SK-N-SH (cell line): ENCODE results near the gene SOBP.

Experiments used
- CTCF ChIP-seq: fragments of 200-600 bp; sonication (generic); IDR thresholded peaks from 2 replicates; pipeline ENCODE4 v1.6.1; 2017; ENCODE audit warnings: antibody characterized with exemption, mild to moderate bottlenecking, moderate library complexity
- EP300 ChIP-seq, 2 experiments: IDR thresholded peaks; 2 replicates each; pipeline versions ENCODE4 v1.4.0 to v1.6.1; 2012; ENCODE audit warnings: borderline replicate concordance in 1 of 2, low read depth in 1 of 2, low read length in 1 of 2
- FOXM1 ChIP-seq: IDR thresholded peaks from 2 replicates; pipeline ENCODE4 v1.4.0; 2012; ENCODE audit warnings: low read depth, mild to moderate bottlenecking
- GABPA ChIP-seq: IDR thresholded peaks from 2 replicates; pipeline ENCODE4 v1.4.0; 2012; ENCODE audit warnings: low read depth, mild to moderate bottlenecking
- NFIC ChIP-seq: IDR thresholded peaks from 2 replicates; pipeline ENCODE4 v1.4.0; 2012; ENCODE audit warnings: borderline replicate concordance
- POLR2AphosphoS5 ChIP-seq: IDR thresholded peaks from 2 replicates; pipeline ENCODE4 v1.6.1; 2012; ENCODE audit warnings: low read depth, low read length
- RAD21 ChIP-seq: IDR thresholded peaks from 2 replicates; pipeline ENCODE4 v1.6.1; 2012; ENCODE audit warnings: mild to moderate bottlenecking, low read length
- SIN3A ChIP-seq: IDR thresholded peaks from 2 replicates; pipeline ENCODE4 v1.6.1; 2012; ENCODE audit warnings: low read depth, mild to moderate bottlenecking, low read length, moderate library complexity, borderline replicate concordance
- USF2 ChIP-seq: fragments of 150-350 bp; IDR thresholded peaks from 2 replicates; pipeline ENCODE4 v1.6.1; 2017; ENCODE audit warnings: antibody characterized with exemption, low read length, low read depth, borderline replicate concordance

GRCh38 chr6:107550241-107550840 lies 60.4 kb downstream of the SOBP start:
- TF ChIP-seq NFIC (no peak), POLR2AphosphoS5 (no peak), CTCF (no peak), EP300 (IDR thresholded peaks at IDR 0.05; ENCODE audit: borderline replicate concordance in 1 of 2, low read depth in 1 of 2, low read length in 1 of 2) (no peak), SIN3A (no peak), RAD21 (no peak), USF2 (no peak), FOXM1 (no peak), GABPA (no peak)
